GM21515 (cell line): ENCODE measurements around the gene ARHGAP9.
"Not testable (repeated sequence)": the region's sequence is repeated elsewhere in the genome, so short reads cannot be mapped to it uniquely, and the experiment has no call there.

Source experiments
- ATAC-seq: cut with Tn5 transposase; IDR thresholded peaks from one replicate; pipeline ENCODE4 v1.9.1; 2021; ENCODE audit not compliant: unreplicated experiment

Gene ARHGAP9

GRCh38 chr12:57459055-57459749 is 20.5 kb downstream of the ARHGAP9 start:
- ATAC-seq = peak; percentile 60

GRCh38 chr12:57458665-57459054 is 21.0 kb downstream of the ARHGAP9 start:
- no peak for ATAC-seq

GRCh38 chr12:57456737-57457490 is 22.8 kb downstream of the ARHGAP9 start:
- no peak for ATAC-seq

GRCh38 chr12:57456145-57456700 is 23.4 kb downstream of the ARHGAP9 start:
- ATAC-seq = no peak

GRCh38 chr12:57455374-57456144 is 24.1 kb downstream of the ARHGAP9 start:
- ATAC-seq = no peak

DNA sequence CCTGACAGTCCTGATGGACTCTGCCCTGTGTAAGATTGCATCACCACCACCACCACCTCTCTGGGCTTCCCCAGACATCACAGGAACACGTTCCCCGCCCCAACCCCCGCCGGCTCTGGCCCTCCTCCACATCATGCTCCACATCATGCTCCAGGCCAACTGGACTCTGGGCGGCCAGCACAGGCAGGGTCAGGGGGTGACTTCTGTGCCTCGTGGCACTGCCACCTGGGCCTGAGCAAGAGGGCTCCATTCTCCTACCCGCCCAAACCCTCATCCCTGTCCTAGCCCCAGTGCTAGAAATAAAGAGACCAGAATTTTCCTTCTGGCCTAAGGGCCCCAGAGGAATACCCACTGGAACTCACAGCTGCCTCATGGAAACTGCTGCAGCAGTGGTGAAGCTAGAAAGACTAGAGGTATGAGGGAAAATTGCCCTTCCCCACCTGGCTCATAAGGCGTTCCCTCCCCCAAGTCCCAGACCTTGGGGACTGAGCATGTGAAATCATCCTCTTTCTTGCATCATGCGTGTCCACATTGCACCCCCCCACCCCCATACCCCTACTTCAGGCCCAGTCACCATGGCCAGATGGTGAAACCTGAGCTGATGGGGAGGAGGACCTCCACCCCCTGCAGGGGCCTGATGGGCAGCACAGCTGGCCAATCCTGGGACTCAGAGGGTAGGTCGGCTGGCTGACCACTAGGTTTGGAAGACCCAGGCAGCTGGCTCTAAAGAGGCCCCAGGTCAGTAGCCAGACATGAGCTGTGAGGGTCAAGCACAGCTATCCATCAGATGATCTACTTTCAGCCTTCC is 24.9 kb downstream of the ARHGAP9 start, which contains the start of gene INHBE:
TSS of gene INHBE (plus strand) at position 742 of the 808 bp plus-strand sequence. CDS start 230 bp downstream, outside the sequence.
- ATAC-seq = no peak

GRCh38 chr12:57454213-57454565 is 25.5 kb downstream of the ARHGAP9 start:
- ATAC-seq = no peak

DNA sequence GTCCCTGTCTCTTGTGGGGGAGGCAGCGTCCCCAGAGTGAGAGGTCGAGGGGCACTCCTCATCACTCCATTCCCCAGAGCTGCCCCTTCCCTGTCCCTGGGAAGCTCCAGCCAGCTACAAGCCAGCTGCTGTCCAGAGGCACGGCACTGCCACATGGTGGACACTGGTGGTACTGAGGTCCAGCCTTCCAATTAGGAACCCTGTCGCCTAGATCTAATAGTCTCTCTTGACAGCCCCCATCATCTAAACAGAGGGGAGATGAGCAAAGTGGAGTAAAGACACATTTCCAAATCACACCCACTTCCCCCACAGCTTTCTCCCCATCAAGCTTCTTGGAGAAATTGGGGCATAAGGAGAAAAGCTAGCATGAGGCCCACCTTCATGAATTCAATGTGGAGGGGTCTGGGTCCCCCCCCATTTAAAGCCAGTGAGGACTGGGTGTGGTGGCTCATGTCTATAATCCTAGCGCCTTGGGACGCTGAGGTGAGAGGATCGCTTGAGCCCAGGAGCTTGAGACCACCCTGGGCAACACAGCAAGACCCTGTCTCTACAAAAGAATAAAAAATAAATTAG is 26.6 kb downstream of the ARHGAP9 start:
- ATAC-seq = no peak

DNA sequence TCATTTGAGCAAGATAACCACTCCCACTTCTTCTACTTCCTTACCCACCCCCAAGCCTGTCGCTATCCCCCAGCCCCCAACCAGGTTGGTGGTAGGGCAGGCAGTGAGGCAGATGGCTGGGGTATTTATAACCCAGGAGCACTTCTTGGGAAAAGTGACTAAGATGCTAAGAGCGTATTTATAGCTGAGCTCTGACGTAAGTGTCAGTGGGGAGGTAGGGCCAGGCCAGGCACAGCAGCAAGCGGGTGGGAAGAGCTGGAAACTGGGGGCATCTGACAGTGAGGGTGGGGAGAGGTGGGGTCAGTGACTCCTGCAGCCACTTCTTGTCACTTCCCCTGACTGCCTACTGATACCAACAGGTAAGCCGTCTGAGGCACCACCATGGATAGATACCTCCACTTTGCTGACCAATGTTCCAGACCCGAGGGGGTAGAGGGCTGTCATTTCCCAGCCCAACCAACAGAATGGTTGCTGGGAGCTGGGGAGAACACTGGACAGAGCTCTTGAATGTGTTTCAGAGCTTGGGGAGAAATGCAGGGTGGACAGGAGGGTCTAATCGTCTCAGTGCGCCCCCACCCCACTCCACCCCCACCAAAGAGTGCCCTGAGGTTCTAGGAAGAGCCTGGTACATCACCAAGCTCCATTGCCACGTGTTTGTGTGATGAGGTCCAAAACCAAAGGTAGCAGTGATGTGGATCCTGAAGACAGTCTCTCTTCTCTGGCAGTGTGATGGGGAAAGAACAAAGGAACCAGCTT is 27.3 kb downstream of the ARHGAP9 start:
- no peak for ATAC-seq

GRCh38 chr12:57451233-57451778 is 28.4 kb downstream of the ARHGAP9 start:
- ATAC-seq = no peak

DNA sequence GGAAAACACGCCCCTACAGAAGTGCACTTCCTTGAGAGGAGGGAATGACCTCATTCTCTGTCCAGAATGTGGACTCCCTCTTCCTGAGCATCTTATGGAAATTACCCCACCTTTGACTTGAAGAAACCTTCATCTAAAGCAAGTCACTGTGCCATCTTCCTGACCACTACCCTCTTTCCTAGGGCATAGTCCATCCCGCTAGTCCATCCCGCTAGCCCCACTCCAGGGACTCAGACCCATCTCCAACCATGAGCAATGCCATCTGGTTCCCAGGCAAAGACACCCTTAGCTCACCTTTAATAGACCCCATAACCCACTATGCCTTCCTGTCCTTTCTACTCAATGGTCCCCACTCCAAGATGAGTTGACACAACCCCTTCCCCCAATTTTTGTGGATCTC is 29.6 kb downstream of the ARHGAP9 start:
- ATAC-seq = no peak

DNA sequence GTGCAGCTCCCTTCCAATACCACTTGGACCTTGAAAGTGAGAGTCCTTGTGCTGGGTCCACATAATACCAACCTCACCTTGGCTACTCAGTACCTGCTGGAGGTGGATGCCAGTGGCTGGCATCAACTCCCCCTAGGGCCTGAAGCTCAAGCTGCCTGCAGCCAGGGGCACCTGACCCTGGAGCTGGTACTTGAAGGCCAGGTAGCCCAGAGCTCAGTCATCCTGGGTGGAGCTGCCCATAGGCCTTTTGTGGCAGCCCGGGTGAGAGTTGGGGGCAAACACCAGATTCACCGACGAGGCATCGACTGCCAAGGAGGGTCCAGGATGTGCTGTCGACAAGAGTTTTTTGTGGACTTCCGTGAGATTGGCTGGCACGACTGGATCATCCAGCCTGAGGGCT is 30.3 kb downstream of the ARHGAP9 start:
- ATAC-seq = no peak

DNA sequence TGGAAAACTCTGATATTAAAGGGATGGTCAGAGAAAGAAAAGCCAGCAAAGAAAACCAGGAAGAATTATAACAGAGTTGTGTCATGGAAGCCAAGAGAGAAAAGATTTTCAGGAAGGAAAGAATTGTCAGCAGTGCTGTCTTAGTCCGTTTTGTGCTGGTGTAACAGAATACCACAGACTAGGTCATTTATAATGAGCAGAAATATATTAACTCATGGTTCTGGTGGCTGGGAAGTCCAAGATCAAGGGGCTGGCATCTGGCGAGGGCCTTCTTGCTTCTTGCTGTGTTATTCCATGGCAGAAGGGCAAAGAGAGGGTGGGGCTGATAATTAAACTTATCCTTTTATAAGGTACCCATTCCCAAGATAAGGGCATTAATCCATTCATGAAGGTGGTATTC is 31.0 kb downstream of the ARHGAP9 start:
- no peak for ATAC-seq

- no peak for ATAC-seq
Measured at GRCh38 chr12:57446292-57446960, 33.2 kb downstream of the ARHGAP9 start.

GRCh38 chr12:57444744-57445143 is 34.9 kb downstream of the ARHGAP9 start:
- ATAC-seq = no peak

DNA sequence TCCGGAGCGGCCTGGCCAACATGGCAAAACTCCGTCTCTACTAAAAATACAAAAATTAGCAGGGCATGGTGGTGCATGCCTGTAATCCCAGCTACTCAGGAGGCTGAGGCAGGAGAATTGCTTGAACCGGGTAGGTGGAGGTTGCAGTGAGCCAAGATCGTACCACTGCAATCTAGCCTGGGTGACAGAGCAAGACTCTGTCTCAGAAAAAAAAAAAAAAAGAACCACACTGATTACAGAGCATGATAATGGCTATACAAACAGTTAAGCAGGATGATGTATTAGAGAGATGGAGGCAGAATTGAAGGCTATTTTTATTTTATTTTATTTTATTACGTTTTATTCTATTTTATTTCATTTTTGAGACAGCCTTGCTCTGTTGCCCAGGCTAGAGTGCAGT is 35.3 kb downstream of the ARHGAP9 start:
- not testable (repeated sequence) for ATAC-seq

DNA sequence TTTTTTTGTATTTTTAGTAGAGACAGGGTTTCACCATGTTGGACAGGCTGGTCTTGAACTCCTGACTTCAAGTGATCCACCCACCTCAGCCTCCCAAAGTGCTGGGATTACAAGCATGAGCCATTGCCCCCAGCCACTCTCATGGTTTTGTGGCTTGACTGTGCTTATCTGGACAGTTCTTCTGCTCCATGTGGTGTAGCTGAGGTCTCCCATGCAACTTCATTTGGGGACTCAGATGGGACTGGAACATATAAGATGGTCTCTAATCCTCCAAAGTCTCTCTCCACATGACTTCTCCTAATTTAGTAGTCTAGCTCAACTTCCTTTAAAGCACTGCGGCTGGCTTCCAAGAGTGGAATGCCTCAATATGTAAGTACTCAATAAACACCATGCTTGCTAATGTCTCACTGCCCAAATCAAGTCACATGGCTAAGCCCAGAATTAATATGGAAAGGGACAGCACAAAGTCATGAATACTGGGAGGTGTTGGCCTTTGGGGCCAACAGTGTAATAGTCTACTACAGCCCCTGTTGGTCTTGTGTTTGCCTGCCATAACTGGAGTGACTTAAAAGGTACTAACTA is 37.7 kb downstream of the ARHGAP9 start:
- no peak for ATAC-seq

GRCh38 chr12:57441393-57441792 is 38.3 kb downstream of the ARHGAP9 start:
- not testable (repeated sequence) for ATAC-seq
